Neural cell (in vitro differentiated cells): ENCODE results near the gene RPS24.

Experiments used
- EP300 ChIP-seq: fragments of 450-650 bp; conservative IDR thresholded peaks from 2 replicates; pipeline ENCODE4 v1.6.1; 2014; ENCODE audit warnings: antibody characterized with exemption, mild to moderate bottlenecking, moderate library complexity; ENCODE audit not compliant: poor library complexity, severe bottlenecking
- EZH2 ChIP-seq: fragments of 200-600, 300-800 bp; shearing (Covaris generic), sonication (generic); IDR thresholded peaks from 2 replicates; pipeline ENCODE4 v1.6.1; 2014; ENCODE audit warnings: antibody characterized with exemption, low read length, borderline replicate concordance, mild to moderate bottlenecking; ENCODE audit not compliant: insufficient read depth, poor library complexity, severe bottlenecking
- MXI1 ChIP-seq: fragments of 450-650 bp; conservative IDR thresholded peaks from 2 replicates; pipeline ENCODE4 v1.6.1; 2014; ENCODE audit warnings: antibody characterized with exemption, mild to moderate bottlenecking; ENCODE audit not compliant: poor library complexity, severe bottlenecking
- POLR2AphosphoS5 ChIP-seq: IDR thresholded peaks from 2 replicates; pipeline ENCODE4 v1.6.1; 2012
- REST ChIP-seq: IDR thresholded peaks from 2 replicates; pipeline ENCODE4 v1.6.1; 2012; ENCODE audit warnings: borderline replicate concordance
- SMC3 ChIP-seq: fragments of 450-650 bp; conservative IDR thresholded peaks from 2 replicates; pipeline ENCODE4 v1.6.1; 2014; ENCODE audit warnings: antibody characterized with exemption, mild to moderate bottlenecking, moderate library complexity; ENCODE audit not compliant: poor library complexity
- TAF1 ChIP-seq: IDR thresholded peaks from 2 replicates; pipeline ENCODE4 v1.6.1; 2012; ENCODE audit warnings: low read depth
- TF ChIP-seq, protein P1 (sequence below): fragments of 450-650 bp; IDR thresholded peaks from 2 replicates; pipeline ENCODE4 v1.5.1; 2014; ENCODE audit warnings: antibody characterized with exemption, mild to moderate bottlenecking, moderate library complexity; ENCODE audit not compliant: poor library complexity, severe bottlenecking

DNA sequence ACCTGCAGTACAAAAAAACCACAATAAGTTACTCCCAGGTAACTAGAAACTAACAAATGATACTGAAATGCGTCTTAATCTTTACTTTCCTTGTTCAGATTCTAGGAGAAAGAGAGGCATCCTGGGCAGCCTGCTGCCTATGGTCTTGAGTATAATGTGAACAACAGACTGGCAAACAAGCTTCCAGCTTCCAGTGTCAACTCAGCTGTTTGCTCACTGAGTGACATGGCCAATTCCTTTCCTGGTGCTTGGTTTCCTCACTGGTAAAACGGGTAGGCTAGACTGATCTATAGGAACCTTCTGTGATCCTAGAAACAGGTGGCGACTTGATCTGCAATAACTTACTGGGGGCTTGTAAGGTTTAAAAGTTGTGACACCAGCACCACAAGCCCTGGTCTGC is 14.4 kb upstream of the RPS24 start:
- TF ChIP-seq, protein P1, sequence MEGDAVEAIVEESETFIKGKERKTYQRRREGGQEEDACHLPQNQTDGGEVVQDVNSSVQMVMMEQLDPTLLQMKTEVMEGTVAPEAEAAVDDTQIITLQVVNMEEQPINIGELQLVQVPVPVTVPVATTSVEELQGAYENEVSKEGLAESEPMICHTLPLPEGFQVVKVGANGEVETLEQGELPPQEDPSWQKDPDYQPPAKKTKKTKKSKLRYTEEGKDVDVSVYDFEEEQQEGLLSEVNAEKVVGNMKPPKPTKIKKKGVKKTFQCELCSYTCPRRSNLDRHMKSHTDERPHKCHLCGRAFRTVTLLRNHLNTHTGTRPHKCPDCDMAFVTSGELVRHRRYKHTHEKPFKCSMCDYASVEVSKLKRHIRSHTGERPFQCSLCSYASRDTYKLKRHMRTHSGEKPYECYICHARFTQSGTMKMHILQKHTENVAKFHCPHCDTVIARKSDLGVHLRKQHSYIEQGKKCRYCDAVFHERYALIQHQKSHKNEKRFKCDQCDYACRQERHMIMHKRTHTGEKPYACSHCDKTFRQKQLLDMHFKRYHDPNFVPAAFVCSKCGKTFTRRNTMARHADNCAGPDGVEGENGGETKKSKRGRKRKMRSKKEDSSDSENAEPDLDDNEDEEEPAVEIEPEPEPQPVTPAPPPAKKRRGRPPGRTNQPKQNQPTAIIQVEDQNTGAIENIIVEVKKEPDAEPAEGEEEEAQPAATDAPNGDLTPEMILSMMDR = no peak
- TF ChIP-seq POLR2AphosphoS5 (no peak), EP300 (no peak), EZH2 (no peak), SMC3 (no peak), MXI1 (no peak), TAF1 (no peak), REST (no peak)
